Fibroblast of lung (primary cell): ENCODE results near the gene INPP5K.

Experiments
- EZH2 ChIP-seq: IDR thresholded peaks from 2 replicates; pipeline ENCODE4 v1.5.1; 2012; ENCODE audit warnings: low read length, control low read depth, mild to moderate bottlenecking; ENCODE audit errors: missing control alignments
- TF ChIP-seq, protein P1 (sequence below), 2 donors: IDR thresholded peaks in 1 of 2; conservative IDR thresholded peaks in 1 of 2; 1 replicate in 1 of 2; 2 replicates in 1 of 2; pipeline ENCODE4 v1.5.1; 2011 to 2012; ENCODE audit warnings: low read length in 2 of 2, control low read depth in 1 of 2, inconsistent platforms in 1 of 2, low read depth in 1 of 2, mild to moderate bottlenecking in 1 of 2

- TF ChIP-seq, protein P1, sequence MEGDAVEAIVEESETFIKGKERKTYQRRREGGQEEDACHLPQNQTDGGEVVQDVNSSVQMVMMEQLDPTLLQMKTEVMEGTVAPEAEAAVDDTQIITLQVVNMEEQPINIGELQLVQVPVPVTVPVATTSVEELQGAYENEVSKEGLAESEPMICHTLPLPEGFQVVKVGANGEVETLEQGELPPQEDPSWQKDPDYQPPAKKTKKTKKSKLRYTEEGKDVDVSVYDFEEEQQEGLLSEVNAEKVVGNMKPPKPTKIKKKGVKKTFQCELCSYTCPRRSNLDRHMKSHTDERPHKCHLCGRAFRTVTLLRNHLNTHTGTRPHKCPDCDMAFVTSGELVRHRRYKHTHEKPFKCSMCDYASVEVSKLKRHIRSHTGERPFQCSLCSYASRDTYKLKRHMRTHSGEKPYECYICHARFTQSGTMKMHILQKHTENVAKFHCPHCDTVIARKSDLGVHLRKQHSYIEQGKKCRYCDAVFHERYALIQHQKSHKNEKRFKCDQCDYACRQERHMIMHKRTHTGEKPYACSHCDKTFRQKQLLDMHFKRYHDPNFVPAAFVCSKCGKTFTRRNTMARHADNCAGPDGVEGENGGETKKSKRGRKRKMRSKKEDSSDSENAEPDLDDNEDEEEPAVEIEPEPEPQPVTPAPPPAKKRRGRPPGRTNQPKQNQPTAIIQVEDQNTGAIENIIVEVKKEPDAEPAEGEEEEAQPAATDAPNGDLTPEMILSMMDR (conservative IDR thresholded peaks at IDR 0.05 in 1 of 2, IDR thresholded peaks at IDR 0.05 in 1 of 2; ENCODE audit: low read depth in 1 of 2, low read length in 2 of 2), result no peak
- no peak for TF ChIP-seq EZH2
Measured at GRCh38 chr17:1496869-1497268, 19.5 kb downstream of the INPP5K start.
